Measurements from ENCODE around the gene SRF.

SRF gene

GRCh38 chr6:43147691-43148477 is 23.2 kb upstream of the SRF start:
- H3K36me3 ChIP-seq (ENCODE audit: insufficient read depth, low read length), result peaks cover 6% of the 10 kb centered on the region; the same call in 1 of the 2 replicates

DNA sequence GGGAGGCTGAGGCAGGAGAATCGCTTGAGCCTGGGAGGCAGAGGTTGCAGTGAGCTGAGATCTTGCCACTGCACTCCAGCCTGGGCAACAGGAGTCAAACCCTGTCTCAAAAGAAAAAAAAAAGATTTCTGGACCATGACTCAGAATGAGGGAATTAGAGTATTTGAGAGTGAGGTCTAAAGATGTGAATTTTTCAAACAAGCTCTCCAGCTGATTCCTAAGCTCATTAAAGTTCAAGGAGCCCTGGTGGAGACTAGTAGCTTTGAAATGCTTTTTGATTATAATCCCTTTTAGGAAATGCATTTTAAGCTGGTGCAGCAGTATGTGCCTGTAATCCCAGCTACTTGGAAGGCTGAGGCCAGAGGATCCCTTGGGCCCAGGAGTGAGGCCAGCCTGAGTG is 21.8 kb upstream of the SRF start:
- H3K9ac ChIP-seq (ENCODE audit: low read depth, low read length, poor library complexity, severe bottlenecking), result no peak overlapping the region
- TF ChIP-seq, protein P1, sequence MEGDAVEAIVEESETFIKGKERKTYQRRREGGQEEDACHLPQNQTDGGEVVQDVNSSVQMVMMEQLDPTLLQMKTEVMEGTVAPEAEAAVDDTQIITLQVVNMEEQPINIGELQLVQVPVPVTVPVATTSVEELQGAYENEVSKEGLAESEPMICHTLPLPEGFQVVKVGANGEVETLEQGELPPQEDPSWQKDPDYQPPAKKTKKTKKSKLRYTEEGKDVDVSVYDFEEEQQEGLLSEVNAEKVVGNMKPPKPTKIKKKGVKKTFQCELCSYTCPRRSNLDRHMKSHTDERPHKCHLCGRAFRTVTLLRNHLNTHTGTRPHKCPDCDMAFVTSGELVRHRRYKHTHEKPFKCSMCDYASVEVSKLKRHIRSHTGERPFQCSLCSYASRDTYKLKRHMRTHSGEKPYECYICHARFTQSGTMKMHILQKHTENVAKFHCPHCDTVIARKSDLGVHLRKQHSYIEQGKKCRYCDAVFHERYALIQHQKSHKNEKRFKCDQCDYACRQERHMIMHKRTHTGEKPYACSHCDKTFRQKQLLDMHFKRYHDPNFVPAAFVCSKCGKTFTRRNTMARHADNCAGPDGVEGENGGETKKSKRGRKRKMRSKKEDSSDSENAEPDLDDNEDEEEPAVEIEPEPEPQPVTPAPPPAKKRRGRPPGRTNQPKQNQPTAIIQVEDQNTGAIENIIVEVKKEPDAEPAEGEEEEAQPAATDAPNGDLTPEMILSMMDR (conservative IDR thresholded peaks at IDR 0.05; ENCODE audit: low read length), result no peak
- no peak for TF ChIP-seq EZH2phosphoT487 (IDR thresholded peaks at IDR 0.05; ENCODE audit: borderline replicate concordance)
- H3K9me2 ChIP-seq (replicated peaks; ENCODE audit: low read depth, low read length), result no peaks in the 10 kb centered on the region
- no peaks in the 10 kb centered on the region for H3K79me2 ChIP-seq (ENCODE audit: insufficient read depth, low read length)
- H3K9me3 ChIP-seq (ENCODE audit: insufficient read depth, low read depth, low read length), result no peaks in the 10 kb centered on the region
- no peak overlapping the region for H3K4me3 ChIP-seq (ENCODE audit: low read length, poor library complexity, severe bottlenecking)
- no peaks in the 10 kb centered on the region for H3K4me1 ChIP-seq (ENCODE audit: insufficient read depth, low read length, poor library complexity, severe bottlenecking)
- H4K20me1 ChIP-seq (ENCODE audit: insufficient read depth, low read length, poor library complexity, severe bottlenecking), result no peaks in the 10 kb centered on the region
- H3K36me3 ChIP-seq (ENCODE audit: insufficient read depth, low read length), result peaks cover 5% of the 10 kb centered on the region; the same call in 1 of the 2 replicates
- no peak overlapping the region for H2AFZ ChIP-seq (ENCODE audit: low read length)
- no peak overlapping the region for H3K4me2 ChIP-seq (ENCODE audit: low read depth, low read length, poor library complexity, severe bottlenecking)
- H3K27me3 ChIP-seq (ENCODE audit: insufficient read depth, low read length, poor library complexity, severe bottlenecking), result no peaks in the 10 kb centered on the region
- H3F3A ChIP-seq (ENCODE audit: low read depth), result no peaks in the 10 kb centered on the region

More at GRCh38 chr6:43147691-43148477, 23.2 kb upstream of the SRF start:
- no peaks in the 10 kb centered on the region for H3K9me2 ChIP-seq (replicated peaks; ENCODE audit: low read depth, low read length)
- no peaks in the 10 kb centered on the region for H3K27me3 ChIP-seq (ENCODE audit: insufficient read depth, low read length, poor library complexity, severe bottlenecking)
- H3F3A ChIP-seq (ENCODE audit: low read depth), result no peaks in the 10 kb centered on the region
- H3K4me2 ChIP-seq (ENCODE audit: low read depth, low read length, poor library complexity, severe bottlenecking), result no peak overlapping the region
- H3K9me3 ChIP-seq (ENCODE audit: insufficient read depth, low read depth, low read length), result no peaks in the 10 kb centered on the region
- TF ChIP-seq, protein P1 (conservative IDR thresholded peaks at IDR 0.05; ENCODE audit: low read length), result no peak
- no peak for TF ChIP-seq EZH2phosphoT487 (IDR thresholded peaks at IDR 0.05; ENCODE audit: borderline replicate concordance)
- no peak overlapping the region for H3K4me3 ChIP-seq (ENCODE audit: low read length, poor library complexity, severe bottlenecking)
- H3K79me2 ChIP-seq (ENCODE audit: insufficient read depth, low read length), result no peaks in the 10 kb centered on the region
- H4K20me1 ChIP-seq (ENCODE audit: insufficient read depth, low read length, poor library complexity, severe bottlenecking), result no peaks in the 10 kb centered on the region
- H3K9ac ChIP-seq (ENCODE audit: low read depth, low read length, poor library complexity, severe bottlenecking), result no peak overlapping the region
- H3K4me1 ChIP-seq (ENCODE audit: insufficient read depth, low read length, poor library complexity, severe bottlenecking), result peaks cover 5% of the 10 kb centered on the region
- no peak overlapping the region for H2AFZ ChIP-seq (ENCODE audit: low read length)

DNA sequence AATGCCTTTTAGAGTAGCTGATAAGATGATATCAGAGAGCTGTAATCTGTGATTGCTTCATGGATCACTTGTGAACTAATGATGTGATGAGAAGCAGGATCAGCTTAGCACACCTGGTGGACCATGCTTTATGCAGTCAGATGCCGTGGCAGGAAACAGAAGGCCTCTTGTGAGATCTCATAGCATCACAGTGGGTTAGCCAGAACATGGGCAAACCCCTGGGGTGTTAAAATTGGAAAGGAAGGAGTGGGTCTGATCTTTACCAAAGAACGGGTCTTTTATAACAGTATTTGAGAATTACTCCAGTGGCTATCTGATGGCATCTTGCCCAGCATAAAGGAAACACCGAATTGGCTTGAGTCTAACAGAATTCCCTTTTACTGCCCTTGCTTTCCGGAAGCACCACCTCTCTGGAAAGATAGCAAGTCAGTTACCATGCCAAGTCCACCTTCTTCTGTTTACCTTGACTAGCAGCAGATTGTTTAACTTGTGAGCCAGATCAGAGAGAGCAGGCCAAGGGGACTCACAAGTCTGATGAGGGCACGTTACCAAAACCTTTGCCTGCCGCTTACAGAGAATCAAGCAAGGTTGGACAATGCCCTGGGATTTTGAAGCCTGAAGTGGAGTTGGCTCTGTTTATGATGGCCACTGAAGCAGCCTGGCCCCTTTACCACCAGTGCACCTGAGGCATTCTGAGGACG is 20.9 kb upstream of the SRF start:
- no peak overlapping the region for H3K4me3 ChIP-seq (ENCODE audit: low read length, poor library complexity, severe bottlenecking)
- no peaks in the 10 kb centered on the region for H3K27me3 ChIP-seq (ENCODE audit: insufficient read depth, low read length, poor library complexity, severe bottlenecking)
- no peak overlapping the region for H3K4me2 ChIP-seq (ENCODE audit: low read depth, low read length, poor library complexity, severe bottlenecking)
- H3K9ac ChIP-seq (ENCODE audit: low read depth, low read length, poor library complexity, severe bottlenecking), result no peak overlapping the region
- no peaks in the 10 kb centered on the region for H3F3A ChIP-seq (ENCODE audit: low read depth)
- no peaks in the 10 kb centered on the region for H3K9me2 ChIP-seq (replicated peaks; ENCODE audit: low read depth, low read length)
- no peaks in the 10 kb centered on the region for H3K4me1 ChIP-seq (ENCODE audit: insufficient read depth, low read length, poor library complexity, severe bottlenecking)
- H4K20me1 ChIP-seq (ENCODE audit: insufficient read depth, low read length, poor library complexity, severe bottlenecking), result no peaks in the 10 kb centered on the region
- H3K9me3 ChIP-seq (ENCODE audit: insufficient read depth, low read depth, low read length), result no peaks in the 10 kb centered on the region
- H3K79me2 ChIP-seq (ENCODE audit: insufficient read depth, low read length), result no peaks in the 10 kb centered on the region
- no peak for TF ChIP-seq EZH2phosphoT487 (IDR thresholded peaks at IDR 0.05; ENCODE audit: borderline replicate concordance)
- TF ChIP-seq, protein P1 (conservative IDR thresholded peaks at IDR 0.05; ENCODE audit: low read length), result no peak
- peaks cover 1% of the 10 kb centered on the region; the same call in 1 of the 2 replicates for H3K36me3 ChIP-seq (ENCODE audit: insufficient read depth, low read length)
- no peak overlapping the region for H2AFZ ChIP-seq (ENCODE audit: low read length)
